Measurements from ENCODE around the gene ADCY9.

Gene ADCY9

DNA sequence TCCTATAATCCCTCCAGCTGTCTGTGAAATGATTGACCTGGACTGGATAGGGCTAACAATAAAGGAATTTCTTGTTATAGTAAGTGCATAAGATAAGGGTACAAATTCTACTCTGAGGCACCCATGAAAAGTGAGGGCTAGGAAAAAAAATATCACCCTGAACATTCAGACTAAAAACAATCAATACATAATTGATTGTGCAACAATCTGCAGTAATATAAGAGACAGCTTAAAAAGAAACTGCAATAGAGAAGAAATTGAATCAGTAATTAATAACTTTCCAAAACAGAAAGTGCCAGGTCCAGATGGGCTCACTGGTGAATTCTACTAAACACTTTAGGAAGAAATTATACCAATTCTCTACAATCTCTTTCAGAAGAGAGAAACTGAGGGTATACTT is 191.5 kb downstream of the ADCY9 start:
- no peak for DNase-seq

DNA sequence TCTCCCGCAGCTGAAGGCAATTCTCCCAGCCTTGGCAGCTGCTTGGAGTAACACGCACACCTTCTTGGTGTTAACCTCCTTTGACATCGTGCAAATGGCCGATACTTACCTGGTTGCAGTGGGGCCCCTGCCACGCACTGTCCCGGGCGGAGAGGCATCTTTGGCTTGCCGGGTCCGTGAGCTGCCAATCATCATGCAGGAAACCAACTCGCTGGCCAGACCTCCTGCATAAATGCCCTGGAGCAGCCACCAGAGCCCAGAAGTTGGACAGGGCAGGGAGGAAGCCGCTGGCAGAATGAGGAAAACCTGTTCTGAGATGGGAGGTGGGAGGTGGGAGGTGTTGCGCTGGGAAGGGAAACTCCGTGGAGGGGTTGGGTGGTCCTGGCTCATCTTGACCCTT is 194.0 kb downstream of the ADCY9 start:
- DNase-seq, result no peak

DNA sequence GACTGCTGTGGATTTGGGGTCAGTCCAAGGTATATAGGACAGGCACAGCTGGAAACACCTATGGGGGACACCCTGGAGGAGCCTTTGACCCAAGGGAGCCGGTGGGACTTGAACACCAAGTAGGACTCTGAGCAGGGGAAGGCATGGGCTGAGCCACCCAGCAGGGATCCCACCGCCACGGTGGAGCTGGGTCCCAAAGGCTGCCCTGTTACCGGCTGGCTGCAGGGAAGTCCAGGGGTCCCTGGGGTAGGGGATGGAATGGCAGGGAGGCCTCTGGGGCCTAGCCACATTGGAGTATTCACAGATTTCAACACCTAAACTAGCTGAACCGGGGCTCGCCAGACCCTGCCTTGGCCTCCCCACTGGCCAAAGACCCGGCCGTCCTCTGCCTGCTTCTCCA is 196.0 kb downstream of the ADCY9 start:
- DNase-seq, result no peak

DNA sequence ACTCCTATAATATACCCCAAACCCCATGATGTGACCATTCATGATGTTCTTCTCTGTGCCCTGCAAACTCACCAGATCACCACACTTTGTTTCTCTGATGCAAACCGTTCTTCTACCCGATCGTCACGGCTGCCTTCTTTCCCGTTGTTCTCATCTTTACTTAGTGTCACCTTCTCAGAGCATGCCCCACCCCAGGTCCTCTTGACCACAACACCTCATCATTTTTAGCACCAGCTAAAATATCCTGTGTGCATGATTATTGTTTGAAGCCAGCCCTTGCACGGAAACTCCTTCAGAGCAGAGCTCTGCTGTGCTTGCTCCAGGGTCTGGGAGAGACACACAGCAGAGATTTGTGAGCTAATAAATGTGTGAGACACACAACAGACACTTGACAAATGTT is 196.8 kb downstream of the ADCY9 start:
- no peak for DNase-seq

DNA sequence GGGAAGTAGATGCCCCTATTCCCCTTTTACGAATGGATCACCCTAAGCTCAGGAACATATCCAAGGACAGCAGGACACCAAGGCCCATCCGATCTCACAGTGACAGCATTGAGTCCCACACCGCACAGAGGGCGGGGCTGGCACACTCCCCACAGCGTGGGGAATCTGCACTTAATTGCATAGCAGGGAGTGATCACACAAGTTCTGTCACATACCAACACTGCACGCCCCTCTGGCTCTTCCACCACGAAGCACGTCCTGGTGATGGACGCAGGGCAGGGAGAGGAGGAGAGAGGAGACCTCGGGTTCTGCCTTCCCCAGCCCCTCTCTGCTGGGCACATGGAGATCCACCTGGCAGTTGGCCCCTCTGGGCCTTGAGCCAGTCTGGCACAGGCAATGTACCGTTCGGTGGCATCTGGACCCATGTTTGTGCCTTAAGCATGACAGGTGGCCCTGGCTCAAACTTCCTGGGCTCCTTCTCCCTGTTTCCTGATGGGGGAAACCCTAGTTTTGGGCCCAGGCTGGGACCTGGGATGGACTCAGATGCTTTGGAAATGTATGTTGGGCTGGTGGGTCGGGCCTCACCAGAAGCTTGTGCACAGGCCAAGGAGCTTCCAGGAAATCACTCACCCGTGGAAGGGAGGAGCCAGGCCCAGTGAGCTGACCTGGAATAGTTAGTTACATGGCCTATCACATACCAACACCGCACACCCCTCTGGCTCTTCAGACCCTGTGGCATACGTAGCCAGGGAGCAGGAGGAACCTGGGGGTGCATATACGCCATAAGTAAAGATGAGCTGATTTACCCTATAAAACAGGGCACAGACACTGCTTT is 200.6 kb downstream of the ADCY9 start:
- no peak for DNase-seq

DNA sequence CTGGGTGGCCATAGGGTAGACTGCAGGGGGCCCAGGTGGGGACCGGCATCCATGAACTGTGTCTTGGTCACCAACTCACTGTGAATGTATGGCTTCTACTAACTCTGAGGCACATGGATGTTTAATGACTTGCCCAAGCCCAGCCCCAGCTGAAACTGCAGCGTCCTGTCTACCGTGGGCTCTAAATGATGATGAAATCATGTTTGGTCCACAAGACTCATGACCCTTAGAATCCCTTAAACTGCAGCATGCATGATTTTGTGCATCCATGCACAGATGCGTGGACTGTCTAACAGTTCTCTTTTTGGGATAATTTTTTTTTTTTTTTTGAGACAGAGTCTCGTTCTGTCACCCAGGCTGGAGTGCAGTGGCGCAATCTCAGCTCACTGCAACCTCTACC is 203.3 kb downstream of the ADCY9 start:
- no peak for DNase-seq
